ENCODE measurements around the gene CARD10. TPM values are rescaled to one million over a fixed set of nuclear protein-coding genes. Genes with fewer than 3 reads are reported as not detected.

CARD10 gene
- 17.3 and 32.1 TPM in 2 replicates for total RNA-seq

DNA sequence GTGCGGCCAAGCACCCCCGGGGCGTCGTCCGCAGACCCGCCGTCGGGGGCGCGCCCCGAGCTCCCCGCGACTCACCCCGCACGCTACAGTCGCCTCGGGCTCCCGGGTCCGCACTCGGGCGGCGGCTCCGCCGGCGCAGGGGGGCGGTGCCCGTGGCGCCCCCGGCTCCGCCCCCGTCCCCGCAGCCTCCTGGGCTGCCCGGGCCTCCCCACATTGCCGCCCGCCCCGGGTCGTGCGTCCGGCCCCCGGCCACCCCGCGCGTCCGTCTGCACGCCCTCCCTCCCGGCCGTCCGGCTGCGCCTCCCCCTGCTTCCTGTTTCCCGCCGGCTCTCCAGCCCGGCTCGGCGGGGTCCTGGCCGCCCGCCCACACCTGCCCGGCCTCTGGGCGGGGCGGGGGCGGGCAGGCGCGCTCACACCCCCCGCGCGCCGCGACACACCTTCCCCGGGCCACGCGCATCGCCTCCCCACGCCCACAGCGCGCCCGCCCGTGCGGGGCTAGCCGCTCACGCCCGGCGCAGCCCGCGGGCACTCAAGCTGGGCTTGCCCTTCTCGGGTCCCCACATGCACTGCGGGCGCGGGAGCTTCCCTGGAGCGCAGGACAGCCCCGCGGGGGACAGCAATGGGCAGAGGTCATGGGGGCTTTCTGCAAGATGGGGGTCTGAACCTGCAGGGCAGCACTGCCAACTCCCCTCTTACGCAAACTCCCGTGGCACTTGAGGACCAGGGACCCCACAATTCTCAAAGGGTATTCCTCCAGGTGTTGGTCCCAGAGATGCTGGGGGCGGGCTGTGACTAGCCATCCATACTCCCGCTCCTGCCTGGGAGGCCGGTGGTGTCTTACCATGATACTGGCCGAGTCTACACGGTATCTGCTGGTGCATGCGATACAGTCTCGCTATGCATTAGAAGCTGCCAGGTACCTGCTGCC is at the start of gene CARD10:
CARD10 (minus strand) TSS at position 148 of the 928 bp plus-strand sequence. CDS start 215 bp downstream, outside the sequence.

DNA sequence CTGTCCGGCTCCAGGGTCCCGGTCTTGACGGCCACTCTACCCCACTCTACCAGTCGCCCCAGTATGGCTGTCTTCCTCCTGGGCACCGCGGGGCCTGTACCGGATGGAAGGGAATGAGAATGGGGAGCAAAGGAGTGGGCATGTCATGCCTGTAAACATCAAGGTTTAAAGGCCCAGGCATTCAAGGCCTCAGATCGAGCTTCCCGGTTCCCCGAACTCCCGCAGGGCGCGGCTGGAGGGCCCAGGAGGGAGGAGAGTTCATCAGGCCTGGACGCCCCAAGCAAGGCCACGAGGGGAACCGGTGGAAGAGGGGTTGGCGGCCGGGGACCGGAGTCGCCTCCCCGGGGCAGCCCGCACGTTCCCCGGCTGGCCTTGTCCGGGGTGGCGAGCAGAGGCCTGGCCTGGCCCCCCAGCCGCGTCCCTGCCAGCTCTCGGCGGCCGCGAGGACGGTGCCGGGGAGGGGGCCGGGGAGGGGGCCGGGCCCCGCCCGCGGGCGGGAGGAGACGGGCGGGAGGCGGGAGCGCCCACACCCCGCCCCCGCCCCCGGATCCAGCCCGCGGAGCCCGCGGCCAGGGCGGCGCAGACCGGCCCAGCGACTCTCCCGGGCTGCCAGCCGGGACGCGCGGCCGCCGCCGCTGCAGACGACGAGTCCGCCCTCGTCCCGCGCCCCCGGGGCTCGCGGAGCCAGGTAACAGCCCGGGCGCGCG is 40.8 kb upstream of the CARD10 start, which contains the start of gene CDC42EP1:
CDC42EP1 (plus strand) TSS at position 580 of the 707 bp plus-strand sequence. CDS start 5,870 bp downstream, outside the sequence.

GRCh38 chr22:37486224-37486845 is 32.9 kb downstream of the CARD10 start, which contains the start of gene MFNG:
Gene MFNG, minus strand, starts transcription at chr22:37486384. Its CDS starts 207 bp downstream, at chr22:37486177.

Other genes starting within 250 kb of the CARD10 start
- under 0.01 and 0.59 TPM in 2 replicates for gene CYTH4, start 236.9 kb downstream of the CARD10 start, total RNA-seq
- gene ELFN2, start 91.9 kb downstream of the CARD10 start, total RNA-seq, result 0.59 TPM in 1 of 2 replicates, not detected in the other
- gene MFNG, start 33.0 kb downstream of the CARD10 start, total RNA-seq, result 0.59 TPM in 1 of 2 replicates, not detected in the other
- gene CDC42EP1, start 41.1 kb upstream of the CARD10 start, total RNA-seq, result 23.9 and 26.5 TPM in 2 replicates
- not detected in 2 replicates for gene LGALS2, start 60.7 kb upstream of the CARD10 start, total RNA-seq
- gene GGA1, start 89.4 kb upstream of the CARD10 start, total RNA-seq, result 35.6 and 58.8 TPM in 2 replicates
- 7.0 and 12.3 TPM in 2 replicates for gene SH3BP1, start 120.3 kb upstream of the CARD10 start, total RNA-seq
- 10.7 and 16.0 TPM in 2 replicates for gene PDXP, start 139.3 kb upstream of the CARD10 start, total RNA-seq
- 3,847 and 6,336 TPM in 2 replicates for gene LGALS1, start 156.2 kb upstream of the CARD10 start, total RNA-seq
- 20.2 and 27.0 TPM in 2 replicates for gene NOL12, start 166.9 kb upstream of the CARD10 start, total RNA-seq
- gene TRIOBP, start 177.6 kb upstream of the CARD10 start, total RNA-seq, result 191 and 224 TPM in 2 replicates